HepG2 (cell line): Measurements from ENCODE around the gene MFAP4.

Experiments used
- IKZF1 ChIP-seq: fragments of 450-650 bp; IDR thresholded peaks from 2 replicates; pipeline ENCODE4 v1.7.1; 2016
- KAT7 ChIP-seq: IDR thresholded peaks from 2 replicates; pipeline ENCODE4 v1.6.1; 2018; ENCODE audit warnings: borderline replicate concordance, missing compliant biosample characterization
- MTA3 ChIP-seq: sonication (generic); formaldehyde crosslinking; IDR thresholded peaks from 2 replicates; pipeline ENCODE4 v1.4.0; 2020; ENCODE audit warnings: missing genetic modification reagents
- POLR2A ChIP-seq, 2 experiments: IDR thresholded peaks; 2 replicates each; pipeline ENCODE4 v1.6.1; 2011; ENCODE audit warnings: low read depth in 2 of 2, low read length in 2 of 2, mild to moderate bottlenecking in 1 of 2, moderate library complexity in 1 of 2; ENCODE audit not compliant: insufficient read depth in 1 of 2
- SP5 ChIP-seq: IDR thresholded peaks from 2 replicates; pipeline ENCODE4 v1.6.1; 2016; ENCODE audit warnings: low read depth, borderline replicate concordance
- ZNF12 ChIP-seq: sonication (generic); formaldehyde crosslinking; IDR thresholded peaks from 2 replicates; pipeline ENCODE4 v1.5.0; 2020; ENCODE audit warnings: missing genetic modification reagents
- ZNF343 ChIP-seq: sonication (generic); formaldehyde crosslinking; IDR thresholded peaks from 2 replicates; pipeline ENCODE4 v1.4.0; 2020; ENCODE audit warnings: mild to moderate bottlenecking, missing genetic modification reagents
- TF ChIP-seq, protein P1 (sequence below), 2 experiments: IDR thresholded peaks; 2 replicates each; pipeline ENCODE4 v1.6.1; 2011 to 2012; ENCODE audit warnings: low read length in 2 of 2, borderline replicate concordance in 1 of 2, low read depth in 1 of 2, mild to moderate bottlenecking in 1 of 2, moderate library complexity in 1 of 2

DNA sequence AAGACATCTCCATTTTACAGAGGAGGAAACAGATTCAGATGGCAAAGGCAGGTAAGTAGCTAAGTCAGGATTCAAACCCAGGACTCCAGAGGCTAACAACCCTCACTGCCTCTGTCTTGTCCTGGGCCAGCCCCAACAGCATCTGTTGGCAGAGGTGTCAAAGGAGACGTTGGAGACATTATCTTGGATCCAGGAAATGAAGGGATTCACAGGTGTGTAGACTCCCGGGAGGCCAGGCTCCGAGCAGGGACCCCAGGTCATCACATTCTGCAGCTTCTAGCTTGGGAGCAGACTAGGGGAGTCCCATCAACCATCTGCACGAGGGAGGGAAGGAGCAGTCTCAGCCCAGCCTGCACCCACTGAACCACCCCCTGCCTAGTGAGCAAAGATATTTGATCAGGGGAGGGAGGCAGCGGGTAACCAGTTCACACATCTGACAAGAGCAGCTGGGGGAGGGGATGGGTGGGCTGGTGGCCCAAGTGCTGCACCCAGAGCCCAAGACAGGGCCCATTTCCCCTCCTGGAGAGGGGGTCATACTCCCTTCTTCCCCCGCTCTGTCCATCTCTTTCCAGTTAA lies 23.4 kb downstream of the MFAP4 start:
- TF ChIP-seq ZNF12 (CRISPR knock-in tag) (no peak), IKZF1 (no peak), ZNF343 (CRISPR knock-in tag) (no peak), KAT7 (no peak), POLR2A (IDR thresholded peaks at IDR 0.05; ENCODE audit: insufficient read depth in 1 of 2, low read depth in 2 of 2, low read length in 2 of 2) (no peak), SP5 (CRISPR knock-in tag) (no peak), MTA3 (no peak)
- TF ChIP-seq, protein P1, sequence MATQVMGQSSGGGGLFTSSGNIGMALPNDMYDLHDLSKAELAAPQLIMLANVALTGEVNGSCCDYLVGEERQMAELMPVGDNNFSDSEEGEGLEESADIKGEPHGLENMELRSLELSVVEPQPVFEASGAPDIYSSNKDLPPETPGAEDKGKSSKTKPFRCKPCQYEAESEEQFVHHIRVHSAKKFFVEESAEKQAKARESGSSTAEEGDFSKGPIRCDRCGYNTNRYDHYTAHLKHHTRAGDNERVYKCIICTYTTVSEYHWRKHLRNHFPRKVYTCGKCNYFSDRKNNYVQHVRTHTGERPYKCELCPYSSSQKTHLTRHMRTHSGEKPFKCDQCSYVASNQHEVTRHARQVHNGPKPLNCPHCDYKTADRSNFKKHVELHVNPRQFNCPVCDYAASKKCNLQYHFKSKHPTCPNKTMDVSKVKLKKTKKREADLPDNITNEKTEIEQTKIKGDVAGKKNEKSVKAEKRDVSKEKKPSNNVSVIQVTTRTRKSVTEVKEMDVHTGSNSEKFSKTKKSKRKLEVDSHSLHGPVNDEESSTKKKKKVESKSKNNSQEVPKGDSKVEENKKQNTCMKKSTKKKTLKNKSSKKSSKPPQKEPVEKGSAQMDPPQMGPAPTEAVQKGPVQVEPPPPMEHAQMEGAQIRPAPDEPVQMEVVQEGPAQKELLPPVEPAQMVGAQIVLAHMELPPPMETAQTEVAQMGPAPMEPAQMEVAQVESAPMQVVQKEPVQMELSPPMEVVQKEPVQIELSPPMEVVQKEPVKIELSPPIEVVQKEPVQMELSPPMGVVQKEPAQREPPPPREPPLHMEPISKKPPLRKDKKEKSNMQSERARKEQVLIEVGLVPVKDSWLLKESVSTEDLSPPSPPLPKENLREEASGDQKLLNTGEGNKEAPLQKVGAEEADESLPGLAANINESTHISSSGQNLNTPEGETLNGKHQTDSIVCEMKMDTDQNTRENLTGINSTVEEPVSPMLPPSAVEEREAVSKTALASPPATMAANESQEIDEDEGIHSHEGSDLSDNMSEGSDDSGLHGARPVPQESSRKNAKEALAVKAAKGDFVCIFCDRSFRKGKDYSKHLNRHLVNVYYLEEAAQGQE (IDR thresholded peaks at IDR 0.05; ENCODE audit: borderline replicate concordance in 1 of 2, low read depth in 1 of 2, low read length in 2 of 2) = no peak
